Psoas muscle (tissue), 8 donors: ENCODE results near the gene VGLL4. TPM values are rescaled to one million over a fixed set of nuclear protein-coding genes. Genes with fewer than 3 reads are reported as not detected.

Experiments used
- ATAC-seq, 4 donors: fragments of 200-7000 bp; cut with Tn5 transposase; one replicate each; pipeline ENCODE4 v1.9.1; 2020; ENCODE audit warnings: moderate library complexity in 3 of 4, mild to moderate bottlenecking in 2 of 4
- DNase-seq, 2 donors: peaks; one replicate each; pipeline ENCODE4 v3.0.0-alpha.2; 2020
- H3K27ac ChIP-seq: fragments of 200-600 bp; one replicate; pipeline ENCODE4 v1.8.0; 2022
- H3K27me3 ChIP-seq, 3 donors: fragments of 200-600 bp in 1 of 3; one replicate each; pipeline versions ENCODE4 v1.6.1 to v1.8.0; 2013 to 2022; ENCODE audit warnings: low read length in 2 of 3, mild to moderate bottlenecking in 2 of 3, moderate library complexity in 1 of 3; ENCODE audit not compliant: insufficient read depth in 3 of 3
- H3K36me3 ChIP-seq, 2 donors: fragments of 200-600 bp in 1 of 2; one replicate each; pipeline versions ENCODE4 v1.6.1 to v1.8.0; 2013 to 2022; ENCODE audit warnings: low read depth in 1 of 2, mild to moderate bottlenecking in 1 of 2, moderate library complexity in 1 of 2; ENCODE audit not compliant: insufficient read depth in 1 of 2
- H3K4me1 ChIP-seq: fragments of 200-600 bp; one replicate; pipeline ENCODE4 v1.8.0; 2022
- H3K4me3 ChIP-seq: fragments of 200-600 bp; one replicate; pipeline ENCODE4 v1.8.0; 2022; ENCODE audit warnings: mild to moderate bottlenecking
- H3K9me3 ChIP-seq: fragments of 200-600 bp; one replicate; pipeline ENCODE4 v1.8.0; 2022
- WGBS, 3 donors: extraction: QIAGEN DNeasy Blood & Tissue Kit; methylation state at CpG; one replicate each; pipeline versions ENCODE4 v1.1.6 to v1.1.7; 2013; 5-methylcytosine and 5-hydroxymethylcytosine counted together
- intact Hi-C, 2 donors: fragments of 100-400 bp; cut with DNase I; formaldehyde crosslinking; loops; one replicate each; pipeline versions ENCODE4 v1.11.0 to v1.14.2; 2022
- polyA plus RNA-seq, 3 donors: library from polyadenylated mRNA; stranded (reverse); fragments of 200-250 nt; gene quantifications; one replicate each; pipeline ENCODE4 v1.2.3, GENCODE V29; 2013
- total RNA-seq, 4 donors: library from RNA; stranded (reverse); fragmentation: NEBNext Ultra II Directional in 2 of 4; extraction: Animal tissue kit (Norgen Biotek cat#: 25700) in 2 of 4; gene quantifications; one replicate each; pipeline versions ENCODE4 v1.2.1 to v1.2.4, GENCODE V29; 2021 to 2023
- TF ChIP-seq, protein P1 (sequence below): fragments of 200-600 bp; IDR thresholded peaks from one replicate; pipeline ENCODE4 v1.8.0; 2022; ENCODE audit warnings: antibody characterized with exemption
- donor health status: healthy with polysubstance abuse.
- donor health status: DM: no; HTN: no; CAD: no; lungs with moderate emphysema.
- donor health status: Bipolar disorder and iron deficiency.
- donor health status: healthy.
- donor health status: DM: yes; HTN: yes; CAD: no.
- donor health status: DM: no; HTN: no; CAD: no.
- donor health status: DM: no; HTN: no; CAD: no.
- donor health status: DM: yes; HTN: yes; CAD: no.

VGLL4 gene
- total and polyA plus RNA-seq, 7 donors = 8.0 to 14.8 (median 11.7) TPM

DNA sequence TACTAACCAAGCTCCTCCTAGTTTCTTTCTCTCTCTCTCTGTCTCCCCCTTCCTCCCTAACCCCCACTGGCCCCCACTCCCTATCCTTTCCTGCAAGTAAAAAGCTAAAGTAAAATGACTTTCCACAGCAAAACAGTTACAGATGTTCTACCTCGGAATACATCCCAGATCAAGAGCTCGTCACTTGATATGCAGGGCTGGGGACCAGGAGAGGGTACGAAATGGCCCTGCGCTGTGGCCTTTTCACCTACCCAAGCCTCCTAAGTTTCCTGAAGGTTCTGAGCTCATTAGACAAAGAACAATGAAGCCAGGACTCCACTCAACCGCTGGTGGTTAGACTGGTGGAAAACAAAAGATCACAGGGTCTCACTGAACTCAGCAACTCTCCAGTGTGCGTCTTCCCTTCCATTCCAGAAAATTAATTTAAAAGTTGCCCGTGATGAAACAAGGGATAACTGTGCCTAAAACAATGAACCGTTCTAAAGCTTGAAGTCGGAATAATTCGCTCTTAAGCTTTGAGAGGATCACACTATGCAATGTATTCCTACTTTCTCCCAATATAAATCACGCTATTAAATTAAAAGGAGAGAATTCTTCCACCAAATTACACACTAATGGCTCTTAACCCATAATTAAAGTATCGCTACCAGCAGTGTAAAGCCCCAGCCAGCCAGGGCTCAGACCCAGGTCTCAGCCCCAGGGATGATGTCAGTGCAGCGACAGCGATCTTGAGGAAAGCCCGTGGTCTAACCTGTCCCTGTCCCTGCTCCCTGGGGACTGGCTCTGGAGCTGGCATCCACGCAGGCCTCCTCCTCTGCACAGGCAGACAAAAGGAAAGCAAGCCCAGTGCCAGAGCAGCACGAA is 5.0 kb downstream of the VGLL4 start:
- Histone ChIP-seq H3K4me3 (peak overlapping the region; percentile 76), H3K4me1 (peaks cover 77% of the 10 kb centered on the region), H3K36me3 (no peaks in the 10 kb centered on the region), H3K9me3 (no peaks in the 10 kb centered on the region), H3K27me3 (no peaks in the 10 kb centered on the region), H3K27ac (peak overlapping the region; percentile 98)
- 25 to 39% (median 27%) methylated on average over 17 of the region's 17 CpGs for WGBS, 3 donors
- TF ChIP-seq, protein P1, sequence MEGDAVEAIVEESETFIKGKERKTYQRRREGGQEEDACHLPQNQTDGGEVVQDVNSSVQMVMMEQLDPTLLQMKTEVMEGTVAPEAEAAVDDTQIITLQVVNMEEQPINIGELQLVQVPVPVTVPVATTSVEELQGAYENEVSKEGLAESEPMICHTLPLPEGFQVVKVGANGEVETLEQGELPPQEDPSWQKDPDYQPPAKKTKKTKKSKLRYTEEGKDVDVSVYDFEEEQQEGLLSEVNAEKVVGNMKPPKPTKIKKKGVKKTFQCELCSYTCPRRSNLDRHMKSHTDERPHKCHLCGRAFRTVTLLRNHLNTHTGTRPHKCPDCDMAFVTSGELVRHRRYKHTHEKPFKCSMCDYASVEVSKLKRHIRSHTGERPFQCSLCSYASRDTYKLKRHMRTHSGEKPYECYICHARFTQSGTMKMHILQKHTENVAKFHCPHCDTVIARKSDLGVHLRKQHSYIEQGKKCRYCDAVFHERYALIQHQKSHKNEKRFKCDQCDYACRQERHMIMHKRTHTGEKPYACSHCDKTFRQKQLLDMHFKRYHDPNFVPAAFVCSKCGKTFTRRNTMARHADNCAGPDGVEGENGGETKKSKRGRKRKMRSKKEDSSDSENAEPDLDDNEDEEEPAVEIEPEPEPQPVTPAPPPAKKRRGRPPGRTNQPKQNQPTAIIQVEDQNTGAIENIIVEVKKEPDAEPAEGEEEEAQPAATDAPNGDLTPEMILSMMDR = no peak
- intact Hi-C loops = loop anchor here in 1 of 2 donors (5.0 kb wide), 1 partner anchor 36 kb away; no protein-coding TSS in a partner anchor
- DNase-seq (peak in 1 of 2 donors; percentile 71), ATAC-seq (peak; percentile 12 to 35 (median 20))

DNA sequence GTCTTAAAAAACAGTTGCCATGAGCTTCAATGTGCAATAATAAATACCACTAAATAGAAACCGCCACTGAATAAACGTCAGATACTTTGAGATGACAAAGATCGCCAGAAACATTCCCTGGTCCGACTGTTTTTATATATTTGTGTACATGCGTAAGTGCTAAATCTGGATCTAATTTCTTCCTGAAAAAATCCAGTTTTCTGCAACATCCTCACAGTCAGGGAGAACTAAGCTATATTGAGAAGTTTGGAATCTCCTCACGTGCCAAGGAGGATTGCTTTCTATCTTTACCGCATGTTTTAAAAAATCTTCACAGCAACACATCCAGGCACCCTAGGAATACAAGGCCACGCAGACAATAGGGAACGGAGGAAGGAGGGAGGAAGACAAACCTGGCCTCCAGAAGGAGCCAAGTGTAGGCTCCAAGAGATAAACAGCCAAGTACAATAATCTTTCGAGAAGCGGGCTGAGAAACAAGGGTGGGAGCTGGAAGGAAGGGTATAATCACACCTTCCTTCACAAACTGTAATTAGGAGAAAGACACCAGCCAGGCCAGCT is 5.7 kb downstream of the VGLL4 start:
- DNase-seq (no peak), ATAC-seq (no peak)
- 6 to 17% (median 14%) methylated on average over 11 of the region's 11 CpGs for WGBS, 3 donors
- peak overlapping the region; percentile 98 for H3K27ac ChIP-seq
- no peaks in the 10 kb centered on the region for H3K9me3 ChIP-seq
- TF ChIP-seq, protein P1 = no peak
- H3K36me3 ChIP-seq = no peaks in the 10 kb centered on the region
- intact Hi-C loops = loop anchor here in 1 of 2 donors (5.0 kb wide), 1 partner anchor 36 kb away; no protein-coding TSS in a partner anchor
- peak overlapping the region; percentile 76 for H3K4me3 ChIP-seq
- peaks cover 84% of the 10 kb centered on the region for H3K4me1 ChIP-seq
- no peaks in the 10 kb centered on the region for H3K27me3 ChIP-seq

DNA sequence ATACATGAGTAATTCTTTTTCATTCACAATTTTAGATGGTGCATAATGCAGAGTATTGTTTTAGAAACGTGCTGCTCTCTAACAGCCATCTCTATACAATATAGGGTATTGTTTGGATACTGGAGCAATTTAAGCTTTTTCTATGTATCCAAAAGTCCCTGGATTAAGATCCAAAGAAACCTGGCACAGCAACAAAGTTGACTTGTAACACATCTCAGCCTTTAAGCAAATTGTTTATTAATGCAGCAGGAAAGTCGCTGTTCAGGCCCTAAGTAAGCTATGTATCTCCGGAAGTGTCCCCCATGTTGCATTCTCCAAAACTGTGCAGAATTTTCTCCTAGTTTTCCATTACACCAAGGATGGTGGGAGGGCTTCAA is 7.3 kb downstream of the VGLL4 start:
- H3K4me1 ChIP-seq = peaks cover 99% of the 10 kb centered on the region
- no peak overlapping the region for H3K27ac ChIP-seq
- WGBS, 3 donors = 48 to 64% (median 60%) methylated on average over 3 of the region's 3 CpGs
- H3K4me3 ChIP-seq = no peak overlapping the region
- H3K36me3 ChIP-seq = no peaks in the 10 kb centered on the region
- no peaks in the 10 kb centered on the region for H3K27me3 ChIP-seq
- intact Hi-C loops = loop anchor here in 1 of 2 donors (5.0 kb wide), 1 partner anchor 34 kb away; no protein-coding TSS in a partner anchor
- H3K9me3 ChIP-seq = no peaks in the 10 kb centered on the region
- DNase-seq = no peak
- no peak for ATAC-seq
- TF ChIP-seq, protein P1 = no peak

DNA sequence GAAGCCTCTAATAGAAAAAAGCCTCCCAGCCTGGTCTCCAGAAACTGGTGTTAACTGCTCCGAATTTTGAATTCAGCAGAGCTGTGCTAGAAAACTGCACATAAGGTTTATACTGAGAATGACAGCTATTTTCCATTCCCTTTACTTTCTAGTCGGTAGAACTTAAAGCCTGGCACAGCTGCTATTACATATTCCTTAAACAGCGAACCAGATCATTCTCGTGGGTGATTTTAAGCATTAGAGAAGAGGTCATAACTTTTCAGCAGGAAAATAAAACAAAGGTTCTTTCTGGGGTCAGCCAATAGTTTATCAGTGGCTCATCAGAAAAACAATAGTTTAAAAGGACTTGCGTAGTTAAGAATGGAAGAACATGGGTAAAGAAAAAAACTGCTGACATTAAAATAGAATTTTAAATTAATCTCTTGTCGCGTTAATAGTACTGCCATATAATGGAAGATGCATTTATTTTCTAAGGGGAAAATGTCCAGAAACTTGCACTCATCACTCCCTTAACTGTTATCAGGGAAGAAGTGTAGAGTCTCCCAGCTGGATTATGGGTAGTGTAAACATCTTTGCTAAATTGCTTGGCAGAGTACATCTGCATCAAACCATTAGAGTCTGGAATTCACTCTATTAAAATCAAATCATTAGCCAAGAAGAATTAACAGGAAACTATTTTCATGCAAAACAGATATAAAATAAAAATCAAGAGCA is 7.9 kb downstream of the VGLL4 start:
- H3K27ac ChIP-seq = peak overlapping the region; percentile 70
- no peak overlapping the region for H3K4me3 ChIP-seq
- TF ChIP-seq, protein P1 = no peak
- no peak for DNase-seq
- no peaks in the 10 kb centered on the region for H3K27me3 ChIP-seq
- no peaks in the 10 kb centered on the region for H3K9me3 ChIP-seq
- 42 to 51% (median 50%) methylated on average over 7 of the region's 7 CpGs for WGBS, 3 donors
- ATAC-seq = no peak
- no peaks in the 10 kb centered on the region for H3K36me3 ChIP-seq
- intact Hi-C loops = loop anchor here in 1 of 2 donors (5.0 kb wide), 1 partner anchor 34 kb away; no protein-coding TSS in a partner anchor
- H3K4me1 ChIP-seq = peaks cover 100% of the 10 kb centered on the region
